H1 (cell line): ENCODE results near the gene CALD1. TPM values are rescaled to one million over a fixed set of nuclear protein-coding genes. Genes with fewer than 3 reads are reported as not detected.

ENCODE experiments used
- CTCF ChIA-PET: fragments of 300-600 bp; sonication (Branson Sonifier 250); formaldehyde crosslinking; loops from one replicate; lab custom pipeline; 2021; ENCODE audit not compliant: partially characterized antibody; lab: Charles Lee
- POLR2A ChIA-PET: fragments of 300-600 bp; sonication (Branson Sonifier 250); formaldehyde crosslinking; loops from one replicate; lab custom pipeline; 2021; ENCODE audit warnings: inconsistent platforms; ENCODE audit not compliant: partially characterized antibody; lab: Charles Lee
- DNase-seq, 2 experiments: peaks; one replicate each; pipeline versions ENCODE4 v3.0.0 to v3.0.0-alpha.2; 2010 to 2022; ENCODE audit warnings: low spot score in 2 of 2, low read depth in 1 of 2, mixed read lengths in 1 of 2
- FAIRE-seq: peaks from 2 replicates; lab custom pipeline; 2011; peaks lifted over from hg19 to GRCh38; lab: Jason Lieb, UNC
- H2AFZ ChIP-seq: 2 replicates; pipeline ENCODE4 v1.8.1; 2012; ENCODE audit warnings: low read length, inconsistent platforms
- H2AK5ac ChIP-seq: 2 replicates; pipeline ENCODE4 v1.6.1; 2013; ENCODE audit warnings: low read depth, low read length
- H2BK120ac ChIP-seq: replicated peaks from 2 replicates; pipeline ENCODE3; 2013; ENCODE audit warnings: low read depth, low read length, inconsistent platforms
- H2BK12ac ChIP-seq: 2 replicates; pipeline ENCODE4 v1.6.1; 2013; ENCODE audit warnings: low read depth, low read length
- H2BK15ac ChIP-seq: 2 replicates; pipeline ENCODE4 v1.6.1; 2013; ENCODE audit warnings: low read length
- H2BK20ac ChIP-seq: 2 replicates; pipeline ENCODE4 v1.6.1; 2013; ENCODE audit warnings: low read length
- H2BK5ac ChIP-seq: 2 replicates; pipeline ENCODE4 v1.6.1; 2013; ENCODE audit warnings: low read depth, low read length
- H3K14ac ChIP-seq: 2 replicates; pipeline ENCODE4 v1.6.1; 2013; ENCODE audit warnings: inconsistent platforms; ENCODE audit not compliant: insufficient read length
- H3K18ac ChIP-seq: 2 replicates; pipeline ENCODE4 v1.6.1; 2013; ENCODE audit warnings: low read length; ENCODE audit errors: extremely low read depth
- H3K23ac ChIP-seq: 2 replicates; pipeline ENCODE4 v1.6.1; 2013; ENCODE audit warnings: inconsistent platforms; ENCODE audit not compliant: insufficient read length
- H3K23me2 ChIP-seq: 2 replicates; pipeline ENCODE4 v1.6.1; 2013; ENCODE audit warnings: low read depth, low read length
- H3K27ac ChIP-seq: 2 replicates; pipeline ENCODE4 v1.6.1; 2011; ENCODE audit warnings: low read depth, low read length, inconsistent platforms
- H3K27me3 ChIP-seq, 4 experiments: replicated peaks in 1 of 4; 1 replicate in 1 of 4; 2 replicates in 3 of 4; pipeline versions ENCODE4 v1.6.1 to v1.8.1; 2011 to 2013; ENCODE audit warnings: low read length in 3 of 4, mild to moderate bottlenecking in 3 of 4, inconsistent platforms in 2 of 4, mixed read lengths in 2 of 4, moderate library complexity in 1 of 4; ENCODE audit not compliant: control insufficient read depth in 3 of 4, insufficient read depth in 3 of 4; ENCODE audit errors: extremely low read depth in 1 of 4
- H3K36me3 ChIP-seq, 4 experiments: 2 replicates each; pipeline versions ENCODE4 v1.6.1 to v1.8.1; 2011 to 2013; ENCODE audit warnings: mild to moderate bottlenecking in 4 of 4, low read length in 3 of 4, moderate library complexity in 2 of 4, control low read depth in 1 of 4, inconsistent platforms in 1 of 4; ENCODE audit not compliant: insufficient read depth in 4 of 4, control insufficient read depth in 2 of 4
- H3K4ac ChIP-seq: replicated peaks from 2 replicates; pipeline ENCODE3; 2013; ENCODE audit warnings: low read length, low read depth, mixed read lengths, inconsistent platforms; ENCODE audit not compliant: insufficient read length
- H3K4me1 ChIP-seq, 4 experiments: replicated peaks in 1 of 4; 1 replicate in 1 of 4; 2 replicates in 3 of 4; pipeline versions ENCODE4 v1.6.1 to v1.8.1; 2011 to 2013; ENCODE audit warnings: low read length in 3 of 4, inconsistent platforms in 2 of 4, mixed read lengths in 1 of 4; ENCODE audit not compliant: insufficient read depth in 4 of 4, control insufficient read depth in 3 of 4
- H3K4me2 ChIP-seq, 2 experiments: 2 replicates each; pipeline versions ENCODE4 v1.6.1 to v1.8.1; 2011 to 2013; ENCODE audit warnings: low read depth in 2 of 2, low read length in 2 of 2, control low read depth in 1 of 2, inconsistent platforms in 1 of 2, mild to moderate bottlenecking in 1 of 2; ENCODE audit not compliant: insufficient read depth in 1 of 2
- H3K4me3 ChIP-seq, 4 experiments: fragments of 200-600, 300-600 bp in 1 of 4; sonication (generic), shearing (Covaris generic), sonication (Bioruptor Twin) in 1 of 4; 2 replicates each; pipeline versions ENCODE4 v1.5.1 to v1.8.1; 2011 to 2016; ENCODE audit warnings: low read length in 4 of 4, low read depth in 3 of 4, control low read depth in 2 of 4, inconsistent platforms in 2 of 4, mild to moderate bottlenecking in 2 of 4, mixed read lengths in 1 of 4, moderate library complexity in 1 of 4; ENCODE audit not compliant: insufficient read depth in 2 of 4; ENCODE audit errors: extremely low read depth in 1 of 4
- H3K56ac ChIP-seq: replicated peaks from 2 replicates; pipeline ENCODE3; 2013; ENCODE audit warnings: low read depth, mild to moderate bottlenecking, mixed read lengths, low read length, inconsistent platforms; ENCODE audit not compliant: insufficient read length
- H3K79me1 ChIP-seq: 2 replicates; pipeline ENCODE4 v1.6.1; 2013; ENCODE audit warnings: low read depth, low read length, control low read depth
- H3K79me2 ChIP-seq, 2 experiments: 2 replicates each; pipeline versions ENCODE4 v1.6.1 to v1.8.1; 2012 to 2013; ENCODE audit warnings: low read length in 2 of 2, mild to moderate bottlenecking in 2 of 2, inconsistent platforms in 1 of 2; ENCODE audit not compliant: insufficient read depth in 2 of 2, control insufficient read depth in 1 of 2
- H3K9ac ChIP-seq, 4 experiments: replicated peaks in 1 of 4; 1 replicate in 1 of 4; 2 replicates in 3 of 4; pipeline versions ENCODE4 v1.6.1 to v1.8.1; 2011 to 2013; ENCODE audit warnings: low read depth in 3 of 4, low read length in 3 of 4, control low read depth in 2 of 4, mild to moderate bottlenecking in 2 of 4, moderate library complexity in 2 of 4, inconsistent platforms in 1 of 4; ENCODE audit errors: extremely low read depth in 1 of 4
- H3K9me3 ChIP-seq, 2 experiments: 2 replicates each; pipeline versions ENCODE4 v1.6.1 to v1.8.1; 2012 to 2013; ENCODE audit warnings: mild to moderate bottlenecking in 2 of 2, moderate library complexity in 2 of 2, control low read depth in 1 of 2, inconsistent platforms in 1 of 2, low read depth in 1 of 2, low read length in 1 of 2, mixed read lengths in 1 of 2; ENCODE audit not compliant: insufficient read depth in 2 of 2
- H4K20me1 ChIP-seq, 2 experiments: replicated peaks in 1 of 2; 2 replicates each; pipeline versions ENCODE3 to v1.8.1; 2011 to 2013; ENCODE audit warnings: inconsistent platforms in 2 of 2, low read length in 2 of 2, mild to moderate bottlenecking in 1 of 2; ENCODE audit not compliant: insufficient read depth in 2 of 2, control insufficient read depth in 1 of 2
- H4K5ac ChIP-seq: 2 replicates; pipeline ENCODE4 v1.6.1; 2013; ENCODE audit warnings: low read length, low read depth, mixed read lengths, inconsistent platforms; ENCODE audit not compliant: insufficient read length
- H4K8ac ChIP-seq: 2 replicates; pipeline ENCODE4 v1.8.0; 2013; ENCODE audit warnings: mild to moderate bottlenecking, moderate library complexity, low read length, inconsistent platforms; ENCODE audit not compliant: insufficient read depth; ENCODE audit errors: extremely low read depth
- H4K91ac ChIP-seq: replicated peaks from 2 replicates; pipeline ENCODE3; 2013; ENCODE audit warnings: low read length, mixed read lengths, inconsistent platforms; ENCODE audit not compliant: insufficient read length
- CBX5 ChIP-seq: fragments of 300-800, 300-1000 bp; sonication (generic); IDR thresholded peaks from 2 replicates; pipeline ENCODE4 v1.7.1; 2016; ENCODE audit warnings: antibody characterized with exemption, low read length, low read depth
- CEBPB ChIP-seq: IDR thresholded peaks from 2 replicates; pipeline ENCODE4 v1.6.1; 2012; ENCODE audit warnings: low read depth, low read length
- FOSL1 ChIP-seq: IDR thresholded peaks from 2 replicates; pipeline ENCODE4 v1.6.1; 2011; ENCODE audit warnings: mild to moderate bottlenecking, low read depth, low read length, moderate library complexity; ENCODE audit not compliant: insufficient read depth
- KDM1A ChIP-seq: fragments of 200-600, 300-600 bp; sonication (generic); IDR thresholded peaks from 2 replicates; pipeline ENCODE4 v1.7.1; 2016; ENCODE audit warnings: mild to moderate bottlenecking, low read length, borderline replicate concordance
- MAFK ChIP-seq: IDR thresholded peaks from 2 replicates; pipeline ENCODE4 v1.6.1; 2012; ENCODE audit warnings: low read depth, mild to moderate bottlenecking, improper control_type of control experiment, low read length
- NANOG ChIP-seq: IDR thresholded peaks from 2 replicates; pipeline ENCODE4 v1.6.1; 2011; ENCODE audit warnings: low read length, low read depth, mild to moderate bottlenecking, inconsistent platforms; ENCODE audit not compliant: insufficient read depth, poor library complexity, severe bottlenecking
- PHF8 ChIP-seq: fragments of 200-600 bp; sonication (generic); conservative IDR thresholded peaks from 2 replicates; pipeline ENCODE4 v1.7.1; 2012; ENCODE audit warnings: low read depth, mild to moderate bottlenecking, inconsistent platforms, low read length, moderate library complexity
- POLR2A ChIP-seq, 2 experiments: IDR thresholded peaks; 1 replicate in 1 of 2; 2 replicates in 1 of 2; pipeline ENCODE4 v1.6.1; 2011; ENCODE audit warnings: low read depth in 2 of 2, low read length in 2 of 2, mild to moderate bottlenecking in 2 of 2; ENCODE audit errors: control extremely low read depth in 1 of 2
- RAD21 ChIP-seq, 2 experiments: IDR thresholded peaks in 1 of 2; conservative IDR thresholded peaks in 1 of 2; 2 replicates each; pipeline ENCODE4 v1.6.1; 2011; ENCODE audit warnings: low read depth in 2 of 2, low read length in 2 of 2, improper control_type of control experiment in 1 of 2, inconsistent platforms in 1 of 2, mild to moderate bottlenecking in 1 of 2, moderate library complexity in 1 of 2
- RXRA ChIP-seq: IDR thresholded peaks from 2 replicates; pipeline ENCODE4 v1.6.1; 2011; ENCODE audit warnings: low read depth, mild to moderate bottlenecking, low read length, moderate library complexity; ENCODE audit not compliant: insufficient read depth
- SAP30 ChIP-seq: fragments of 300-600 bp; sonication (generic); IDR thresholded peaks from 2 replicates; pipeline ENCODE4 v1.7.1; 2012; ENCODE audit warnings: low read length, moderate library complexity, mild to moderate bottlenecking, inconsistent platforms; ENCODE audit not compliant: insufficient read depth, insufficient replicate concordance
- SIRT6 ChIP-seq: IDR thresholded peaks from one replicate; pipeline ENCODE4 v1.7.1; 2012; ENCODE audit warnings: low read length, inconsistent platforms
- TCF12 ChIP-seq: IDR thresholded peaks from 2 replicates; pipeline ENCODE4 v1.6.1; 2011; ENCODE audit warnings: low read depth, mild to moderate bottlenecking, low read length
- WGBS, 2 experiments: shearing (Covaris generic) in 1 of 2; methylation state at CpG; one replicate each; pipeline versions ENCODE4 v1.1.6 to v1.1.7; 2013 to 2015; ENCODE audit warnings: low lambda C conversion rate in 2 of 2, mixed read lengths in 2 of 2, inconsistent platforms in 1 of 2, low coverage in 1 of 2, missing lambda C conversion rate in 1 of 2; ENCODE audit not compliant: insufficient replicate concordance in 2 of 2, insufficient coverage in 1 of 2, insufficient read length in 1 of 2; ENCODE audit errors: extremely low coverage in 1 of 2, missing lambda C conversion rate in 1 of 2; 5-methylcytosine and 5-hydroxymethylcytosine counted together
- polyA plus RNA-seq, 7 experiments: library from polyadenylated mRNA; depleted of rRNA in 3 of 7; stranded (reverse) in 5 of 7; unstranded in 2 of 7; fragments of >200 nt in 5 of 7; fragments of 200-250 nt in 2 of 7; gene quantifications; 1 replicate in 5 of 7; 2 replicates in 1 of 7; 4 replicates in 1 of 7; pipeline versions ENCODE4 v1.2.1 to v1.2.3, GENCODE V29; 2011 to 2013; ENCODE audit warnings: missing spikeins in 2 of 7, mixed read lengths in 2 of 7
- total RNA-seq: library from RNA; stranded (reverse); fragmentation: NEBNext Ultra II Directional; extraction: Animal tissue kit (Norgen Biotek cat#: 25700); gene quantifications from 2 replicates; pipeline ENCODE4 v1.2.1, GENCODE V29; 2021

CALD1 gene
- total and polyA plus RNA-seq, 2 of the 8 experiments (the other 6 are each of a cell fraction or from before 2014, with no cell fraction given) = 34.3 to 177 TPM

- no peak overlapping the region for H3K4ac ChIP-seq
Observed at GRCh38 chr7:134907000-134907399, 127.6 kb downstream of the CALD1 start.

More at GRCh38 chr7:134907000-134907399, 127.6 kb downstream of the CALD1 start:
- no peaks in the 10 kb centered on the region; the same call in 1 of the 2 replicates for H3K79me1 ChIP-seq
- H4K5ac ChIP-seq = no peak overlapping the region
- no peaks in the 10 kb centered on the region for H3K36me3 ChIP-seq
- no peak overlapping the region for H2BK20ac ChIP-seq
- CTCF ChIA-PET = no interaction called here
- WGBS, 2 experiments = 86% methylated on average over 4 of the region's 4 CpGs; no CpG with 5 or more reads in 1 of the 2 experiments
- H3K79me2 ChIP-seq = peaks cover 0 to 6% of the 10 kb centered on the region in 2 experiments; a peak in 1 of 4 replicates
- H3K27me3 ChIP-seq = no peaks in the 10 kb centered on the region
- H2AFZ ChIP-seq = no peak overlapping the region
- no peak for DNase-seq
- no peak overlapping the region for H2BK15ac ChIP-seq
- TF ChIP-seq RXRA = no peak
- TF ChIP-seq CEBPB = no peak
- no peak for TF ChIP-seq TCF12
- no peak for TF ChIP-seq RAD21 (IDR thresholded peaks at IDR 0.05 in 1 of 2, conservative IDR thresholded peaks at IDR 0.05 in 1 of 2; ENCODE audit: low read depth in 2 of 2, low read length in 2 of 2)
- TF ChIP-seq PHF8 = no peak
- TF ChIP-seq KDM1A = no peak
- TF ChIP-seq NANOG = no peak
- TF ChIP-seq POLR2A (IDR thresholded peaks at IDR 0.05; ENCODE audit: control extremely low read depth in 1 of 2, low read depth in 2 of 2, low read length in 2 of 2) = no peak
- TF ChIP-seq FOSL1 = no peak
- TF ChIP-seq MAFK = no peak
- no peak for TF ChIP-seq SIRT6
- TF ChIP-seq CBX5 = no peak
- TF ChIP-seq SAP30 = no peak
- H3K4me1 ChIP-seq = peaks cover 0 to 6% (median 5%) of the 10 kb centered on the region in 4 experiments; a peak in 5 of 7 replicates
- no peaks in the 10 kb centered on the region for H3K9me3 ChIP-seq
- no peak overlapping the region for H3K14ac ChIP-seq
- no peak overlapping the region for H3K9ac ChIP-seq
- H3K4me2 ChIP-seq = no peak overlapping the region
- H3K18ac ChIP-seq = no peak overlapping the region
- H2AK5ac ChIP-seq = no peak overlapping the region
- no peak overlapping the region for H3K23ac ChIP-seq
- H3K23me2 ChIP-seq = no peaks in the 10 kb centered on the region
- no peak overlapping the region for H3K56ac ChIP-seq
- no peak overlapping the region for H4K91ac ChIP-seq
- H2BK12ac ChIP-seq = no peak overlapping the region
- H2BK120ac ChIP-seq = no peak overlapping the region
- FAIRE-seq = no peak
- no peak overlapping the region for H4K8ac ChIP-seq
- H3K4me3 ChIP-seq = no peak overlapping the region
- H4K20me1 ChIP-seq = peaks cover 0 to 2% of the 10 kb centered on the region in 2 experiments
- no peak overlapping the region for H2BK5ac ChIP-seq
- no peak overlapping the region for H3K27ac ChIP-seq
- POLR2A ChIA-PET = no interaction called here
